HG02981 (cell line): ENCODE results near the gene TMEFF1.

Source experiments
- ATAC-seq: cut with Tn5 transposase; IDR thresholded peaks from one replicate; pipeline ENCODE4 v1.9.1; 2021; ENCODE audit warnings: mild to moderate bottlenecking, moderate library complexity; ENCODE audit not compliant: unreplicated experiment

Gene TMEFF1

DNA sequence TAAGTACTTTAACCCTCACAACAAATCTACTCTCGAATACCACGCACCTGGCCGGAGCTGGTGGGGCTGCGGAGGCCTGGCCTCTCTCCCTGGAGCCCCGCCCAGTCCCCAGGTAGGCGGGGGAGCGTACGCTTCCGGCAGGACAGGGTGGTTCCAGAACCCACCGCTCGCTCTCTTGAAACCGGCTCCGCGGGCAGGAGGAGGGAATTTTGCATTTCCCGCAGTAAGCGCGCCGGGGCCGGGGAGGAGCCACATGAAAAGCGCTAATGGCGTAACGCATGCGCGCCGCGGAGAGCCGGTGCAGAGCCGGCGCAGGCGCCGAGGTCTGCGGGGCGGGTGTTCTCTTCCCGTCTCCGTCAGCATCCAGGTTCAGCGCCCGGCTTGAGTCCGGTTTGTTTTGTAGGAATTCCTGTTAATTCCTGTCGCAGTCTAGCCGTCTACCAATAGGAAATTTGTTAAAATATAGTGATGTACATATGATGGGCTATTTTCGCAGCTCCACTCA lies 125.7 kb downstream of the TMEFF1 start:
- peak; percentile 73 for ATAC-seq

DNA sequence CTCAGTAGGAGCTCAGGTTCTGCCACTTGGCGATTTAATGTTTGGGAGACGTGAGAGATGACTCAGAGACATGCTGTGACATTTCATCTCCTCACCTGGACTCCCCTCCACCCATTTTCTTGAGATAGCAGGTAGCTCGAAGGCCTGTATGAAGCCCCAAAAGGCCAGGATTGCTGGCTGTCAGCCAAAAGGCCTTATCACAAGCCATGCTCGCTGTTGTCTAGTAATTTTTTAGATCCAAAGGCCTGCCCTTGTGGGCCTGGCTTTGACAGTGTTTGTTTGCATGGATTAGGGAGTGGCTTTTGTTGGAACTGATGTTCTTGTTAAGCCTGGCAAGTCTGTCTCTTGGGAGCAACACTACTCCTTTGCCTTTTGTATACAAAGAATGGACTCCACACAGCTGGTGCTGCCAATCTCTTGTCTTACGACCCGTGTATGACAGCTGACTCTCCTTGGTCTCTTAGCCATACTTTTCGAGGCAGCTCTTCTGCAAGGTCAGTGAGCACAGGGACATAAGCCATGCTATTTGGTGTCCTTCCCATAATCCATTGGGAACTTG lies 127.7 kb downstream of the TMEFF1 start:
- ATAC-seq, result no peak

DNA sequence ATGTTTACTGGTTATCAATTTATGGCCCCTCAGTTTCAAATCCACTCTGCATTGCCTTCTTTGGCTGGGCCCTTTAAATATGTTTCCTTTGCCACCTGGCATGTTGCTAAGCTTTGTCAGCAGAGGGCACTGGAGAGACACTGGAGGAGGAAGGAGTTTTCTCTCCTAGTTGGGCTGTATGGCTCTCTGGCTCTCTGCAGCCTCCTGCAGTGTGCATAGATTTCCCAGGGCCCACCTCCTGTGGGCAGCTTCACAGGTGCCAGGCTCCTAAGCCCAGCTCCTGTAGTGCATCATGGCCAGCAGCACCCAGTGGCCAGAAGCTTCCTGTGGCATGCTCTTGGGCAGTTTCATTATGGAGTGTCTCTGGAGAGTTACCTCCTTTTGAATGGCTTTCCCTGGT lies 128.3 kb downstream of the TMEFF1 start:
- ATAC-seq, result peak; percentile 43

DNA sequence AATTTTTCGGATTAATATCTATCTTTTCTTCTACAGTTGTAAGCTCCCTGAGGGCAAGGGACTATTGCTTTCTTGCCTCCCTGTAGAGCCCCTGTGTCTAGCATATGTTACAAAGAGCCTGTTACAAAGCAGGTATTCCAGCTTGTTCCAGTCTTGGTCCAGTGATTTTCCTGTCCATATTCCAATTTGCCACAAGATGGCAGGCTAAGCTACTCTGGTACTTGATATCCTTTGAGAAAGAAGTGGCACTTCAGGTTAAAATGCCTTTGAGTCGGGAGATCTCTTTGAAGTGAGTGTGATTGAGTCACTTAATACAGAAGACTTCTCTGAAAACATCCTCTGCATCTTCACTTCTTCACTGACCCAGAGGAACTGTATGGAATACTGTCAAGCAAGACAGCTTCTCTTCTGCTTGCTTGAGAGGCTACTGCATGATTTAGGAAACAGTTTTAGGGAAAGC lies 129.4 kb downstream of the TMEFF1 start:
- ATAC-seq, result no peak

DNA sequence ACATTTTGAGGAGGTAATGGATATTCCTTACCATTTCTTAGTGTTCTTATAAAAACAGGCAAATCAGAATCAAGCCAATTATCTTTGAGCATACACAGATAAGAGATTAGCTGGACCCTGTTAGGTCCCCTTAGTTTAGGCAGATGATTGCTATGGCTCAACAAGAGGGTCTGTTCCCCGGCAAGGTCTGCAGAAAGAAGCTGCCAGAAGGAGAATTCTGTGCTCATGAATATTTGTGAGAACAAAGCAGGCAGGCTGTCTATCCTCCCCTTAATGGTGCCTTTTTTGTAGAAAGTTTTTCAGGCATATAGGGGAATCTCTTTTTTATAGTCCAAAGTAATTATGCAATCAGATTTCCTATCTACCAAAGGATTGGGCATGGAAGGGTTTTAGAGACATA lies 132.5 kb downstream of the TMEFF1 start:
- no peak for ATAC-seq

DNA sequence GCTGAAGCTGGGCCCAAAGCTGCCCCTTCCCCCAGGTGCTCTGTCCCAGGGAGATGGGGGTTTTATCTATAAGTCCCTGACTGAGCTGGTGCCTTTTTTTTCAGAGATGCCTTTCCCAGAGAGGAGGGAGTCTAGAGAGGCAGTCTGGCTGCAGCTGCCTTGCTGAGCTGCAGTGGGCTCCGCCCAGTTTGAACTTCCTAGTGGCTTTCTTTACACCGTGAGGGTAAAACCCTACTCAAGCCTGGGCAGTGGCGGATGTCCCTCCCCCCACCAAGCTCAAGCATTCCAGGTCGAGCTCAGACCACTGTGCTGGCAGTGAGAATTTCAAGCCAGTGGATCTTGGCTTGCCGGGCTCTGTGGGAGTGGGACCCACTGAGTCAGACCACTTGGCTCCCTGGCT lies 146.2 kb downstream of the TMEFF1 start:
- ATAC-seq, result no peak

DNA sequence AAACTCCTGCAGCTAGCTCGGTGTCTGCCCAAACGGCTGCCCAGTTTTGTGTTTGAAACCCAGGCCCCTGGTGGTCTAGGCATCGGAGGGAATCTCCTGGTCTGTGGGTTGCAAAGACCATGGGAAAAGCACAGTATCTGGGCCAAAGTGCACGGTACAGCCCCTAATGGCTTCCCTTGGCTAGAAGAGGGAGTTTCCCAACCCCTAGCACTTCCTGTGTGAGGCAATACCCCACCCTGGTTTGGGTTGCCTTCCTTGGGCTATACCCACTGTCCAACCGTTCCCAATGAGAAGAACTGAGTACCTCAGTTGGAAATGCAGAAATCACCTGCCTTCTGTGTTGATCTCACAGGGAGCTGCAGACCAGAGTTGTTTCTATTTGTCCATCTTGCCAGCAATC lies 146.7 kb downstream of the TMEFF1 start:
- no peak for ATAC-seq

DNA sequence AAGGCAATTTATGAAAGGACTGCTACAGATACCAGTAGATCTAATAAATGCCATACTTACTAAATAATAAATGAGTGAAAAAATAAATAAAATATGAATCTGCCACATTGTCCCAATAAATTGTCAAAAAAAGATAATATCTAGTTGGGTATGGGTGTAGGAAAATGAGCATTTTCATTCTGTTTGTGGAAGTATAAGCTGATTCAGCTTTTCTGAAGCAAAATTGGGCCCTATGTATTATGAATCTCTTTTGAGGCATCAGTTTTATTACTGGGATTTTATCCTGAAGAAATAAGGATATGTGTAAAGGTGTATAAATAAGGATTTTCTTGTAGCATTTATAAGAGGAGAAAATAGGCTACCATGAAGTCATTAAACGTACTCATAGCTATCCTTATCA lies 151.0 kb downstream of the TMEFF1 start:
- no peak for ATAC-seq

DNA sequence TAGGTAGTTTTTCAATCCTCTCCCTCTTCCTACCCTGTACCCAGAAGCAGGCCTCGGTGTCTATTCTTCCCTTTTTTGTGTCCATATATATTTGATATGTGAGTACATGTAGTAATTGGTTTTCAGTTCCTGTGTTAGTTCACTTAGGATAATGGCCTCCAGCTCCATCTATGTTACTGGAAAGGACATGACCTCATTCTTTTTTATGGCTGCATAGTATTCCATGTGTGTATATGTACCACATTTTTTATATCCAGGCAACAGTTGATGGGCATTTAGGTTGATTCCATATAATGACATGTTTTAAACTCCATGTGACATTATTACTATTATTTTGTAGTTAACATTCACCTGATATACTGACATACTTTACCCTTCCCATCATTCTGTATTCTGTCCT lies 154.0 kb downstream of the TMEFF1 start:
- no peak for ATAC-seq
